DOHH2 (cell line): ENCODE results near the gene RAET1G.
"Not testable (repeated sequence)": the region's sequence is repeated elsewhere in the genome, so short reads cannot be mapped to it uniquely, and the experiment has no call there.

Experiments
- H3F3A ChIP-seq: fragments of 200-600 bp; sonication (generic), shearing (Covaris generic); 2 replicates; pipeline ENCODE4 v1.6.0; 2016; ENCODE audit warnings: antibody characterized with exemption, mild to moderate bottlenecking; ENCODE audit not compliant: control insufficient read depth, insufficient read depth
- H3K27ac ChIP-seq: fragments of 200-600 bp; sonication (generic); 2 replicates; pipeline ENCODE4 v1.5.1; 2014; ENCODE audit warnings: low read depth, mild to moderate bottlenecking, low read length, moderate library complexity
- H3K27me3 ChIP-seq: fragments of 200-600 bp; sonication (generic); 2 replicates; pipeline ENCODE4 v1.6.1; 2014; ENCODE audit warnings: mild to moderate bottlenecking, low read length, mixed read lengths; ENCODE audit not compliant: control insufficient read depth
- H3K36me3 ChIP-seq: fragments of 200-600 bp; sonication (generic); 2 replicates; pipeline ENCODE4 v1.6.1; 2014; ENCODE audit warnings: mild to moderate bottlenecking, low read length, moderate library complexity, mixed read lengths; ENCODE audit not compliant: control insufficient read depth
- H3K4me1 ChIP-seq: fragments of 200-600 bp; sonication (generic); 2 replicates; pipeline ENCODE4 v1.6.1; 2014; ENCODE audit warnings: mild to moderate bottlenecking, low read length, mixed read lengths; ENCODE audit not compliant: control insufficient read depth
- H3K4me2 ChIP-seq: fragments of 200-600 bp; sonication (generic); 2 replicates; pipeline ENCODE4 v1.6.0; 2014; ENCODE audit warnings: mild to moderate bottlenecking, low read length, moderate library complexity
- H3K4me3 ChIP-seq: fragments of 200-600 bp; sonication (generic); 2 replicates; pipeline ENCODE4 v1.5.1; 2014; ENCODE audit warnings: mild to moderate bottlenecking, low read length, mixed read lengths
- H3K79me2 ChIP-seq: fragments of 200-600 bp; sonication (generic); 2 replicates; pipeline ENCODE4 v1.6.1; 2014; ENCODE audit warnings: mild to moderate bottlenecking, low read length, mixed read lengths; ENCODE audit not compliant: control insufficient read depth
- H3K9me2 ChIP-seq: fragments of 200-600 bp; sonication (generic); replicated peaks from 2 replicates; pipeline ENCODE4 v1.6.1; 2014; ENCODE audit warnings: mild to moderate bottlenecking, low read length, mixed read lengths; ENCODE audit not compliant: control insufficient read depth
- H3K9me3 ChIP-seq: fragments of 200-600 bp; sonication (generic); 2 replicates; pipeline ENCODE4 v1.6.1; 2014; ENCODE audit warnings: antibody characterized with exemption, low read length, mixed read lengths; ENCODE audit not compliant: control insufficient read depth, insufficient read depth
- H4K20me1 ChIP-seq: fragments of 200-600 bp; sonication (generic); 2 replicates; pipeline ENCODE4 v1.6.0; 2014; ENCODE audit warnings: low read depth, mild to moderate bottlenecking, antibody characterized with exemption, low read length, moderate library complexity; ENCODE audit not compliant: control insufficient read depth, insufficient read depth
- EZH2phosphoT487 ChIP-seq: fragments of 200-600 bp; sonication (generic); IDR thresholded peaks from 2 replicates; pipeline ENCODE4 v1.6.1; 2017; ENCODE audit warnings: borderline replicate concordance, mild to moderate bottlenecking, antibody characterized with exemption, low read length, moderate library complexity, mixed read lengths
- TF ChIP-seq, protein P1 (sequence below): fragments of 200-600 bp; sonication (generic); IDR thresholded peaks from one replicate; pipeline ENCODE4 v1.5.1; 2014; ENCODE audit warnings: antibody characterized with exemption, mild to moderate bottlenecking, low read depth, low read length; ENCODE audit not compliant: poor library complexity, severe bottlenecking

The RAET1G gene

DNA sequence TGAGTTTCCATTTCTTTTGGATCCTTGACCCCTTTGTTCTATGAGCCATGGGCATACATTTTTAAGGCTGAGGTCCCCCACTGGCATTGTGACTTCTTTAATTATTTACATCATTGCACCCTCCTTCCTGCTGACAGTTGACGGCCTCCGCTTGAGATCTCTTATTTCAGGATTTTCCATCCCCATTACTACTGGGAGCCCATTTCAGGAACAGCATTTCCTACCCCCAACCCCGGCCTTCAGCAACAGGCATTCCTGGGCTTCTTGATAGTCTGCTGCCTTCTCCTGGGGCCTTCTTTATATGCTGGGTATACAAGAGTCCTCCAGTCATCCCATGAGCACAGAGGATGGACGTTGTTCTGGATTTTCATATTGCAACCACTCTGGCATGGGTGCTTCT lies 44.7 kb upstream of the RAET1G start:
- H3K27ac ChIP-seq = no peak overlapping the region
- TF ChIP-seq EZH2phosphoT487 = no peak
- TF ChIP-seq, protein P1, sequence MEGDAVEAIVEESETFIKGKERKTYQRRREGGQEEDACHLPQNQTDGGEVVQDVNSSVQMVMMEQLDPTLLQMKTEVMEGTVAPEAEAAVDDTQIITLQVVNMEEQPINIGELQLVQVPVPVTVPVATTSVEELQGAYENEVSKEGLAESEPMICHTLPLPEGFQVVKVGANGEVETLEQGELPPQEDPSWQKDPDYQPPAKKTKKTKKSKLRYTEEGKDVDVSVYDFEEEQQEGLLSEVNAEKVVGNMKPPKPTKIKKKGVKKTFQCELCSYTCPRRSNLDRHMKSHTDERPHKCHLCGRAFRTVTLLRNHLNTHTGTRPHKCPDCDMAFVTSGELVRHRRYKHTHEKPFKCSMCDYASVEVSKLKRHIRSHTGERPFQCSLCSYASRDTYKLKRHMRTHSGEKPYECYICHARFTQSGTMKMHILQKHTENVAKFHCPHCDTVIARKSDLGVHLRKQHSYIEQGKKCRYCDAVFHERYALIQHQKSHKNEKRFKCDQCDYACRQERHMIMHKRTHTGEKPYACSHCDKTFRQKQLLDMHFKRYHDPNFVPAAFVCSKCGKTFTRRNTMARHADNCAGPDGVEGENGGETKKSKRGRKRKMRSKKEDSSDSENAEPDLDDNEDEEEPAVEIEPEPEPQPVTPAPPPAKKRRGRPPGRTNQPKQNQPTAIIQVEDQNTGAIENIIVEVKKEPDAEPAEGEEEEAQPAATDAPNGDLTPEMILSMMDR = no peak
- H3K4me1 ChIP-seq = 0 out of 2 replicates have a peak, but pooled peaks cover 4% of the 10 kb centered on the region
- peaks cover 5% of the 10 kb centered on the region; the same call in 1 of the 2 replicates for H3K9me3 ChIP-seq
- H3K36me3 ChIP-seq = no peaks in the 10 kb centered on the region
- H3K4me3 ChIP-seq = no peak overlapping the region
- H3K9me2 ChIP-seq = no peaks in the 10 kb centered on the region
- H3K27me3 ChIP-seq = peaks cover 6% of the 10 kb centered on the region
- no peak overlapping the region for H3K4me2 ChIP-seq
- H4K20me1 ChIP-seq = no peaks in the 10 kb centered on the region
- no peaks in the 10 kb centered on the region for H3F3A ChIP-seq
- no peaks in the 10 kb centered on the region for H3K79me2 ChIP-seq

DNA sequence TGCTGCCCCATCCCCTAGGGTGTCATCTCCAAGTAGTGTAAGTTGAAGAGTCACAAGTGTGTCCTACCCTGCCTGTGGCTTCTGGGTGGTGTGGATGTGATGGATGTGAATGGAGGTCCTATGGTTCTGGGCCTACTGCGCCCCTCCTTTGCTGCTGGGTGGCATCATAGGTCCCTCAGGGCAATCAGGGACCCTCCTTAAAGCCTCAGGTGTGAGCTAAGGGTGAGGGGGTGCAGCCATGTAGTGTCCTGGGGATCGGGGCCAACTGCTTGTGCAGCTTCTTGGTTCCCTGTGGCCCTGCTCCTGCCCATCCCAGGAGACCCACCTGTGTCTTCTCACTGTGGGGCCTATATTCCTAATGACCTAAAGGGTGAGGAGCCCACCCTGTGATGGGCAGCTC lies 43.4 kb upstream of the RAET1G start:
- not testable (repeated sequence) for H4K20me1 ChIP-seq, H3K79me2 ChIP-seq, H3K27me3 ChIP-seq, H3K4me1 ChIP-seq, H3K4me3 ChIP-seq, H3K9me2 ChIP-seq, H3K36me3 ChIP-seq, H3F3A ChIP-seq, H3K4me2 ChIP-seq, H3K9me3 ChIP-seq, H3K27ac ChIP-seq

DNA sequence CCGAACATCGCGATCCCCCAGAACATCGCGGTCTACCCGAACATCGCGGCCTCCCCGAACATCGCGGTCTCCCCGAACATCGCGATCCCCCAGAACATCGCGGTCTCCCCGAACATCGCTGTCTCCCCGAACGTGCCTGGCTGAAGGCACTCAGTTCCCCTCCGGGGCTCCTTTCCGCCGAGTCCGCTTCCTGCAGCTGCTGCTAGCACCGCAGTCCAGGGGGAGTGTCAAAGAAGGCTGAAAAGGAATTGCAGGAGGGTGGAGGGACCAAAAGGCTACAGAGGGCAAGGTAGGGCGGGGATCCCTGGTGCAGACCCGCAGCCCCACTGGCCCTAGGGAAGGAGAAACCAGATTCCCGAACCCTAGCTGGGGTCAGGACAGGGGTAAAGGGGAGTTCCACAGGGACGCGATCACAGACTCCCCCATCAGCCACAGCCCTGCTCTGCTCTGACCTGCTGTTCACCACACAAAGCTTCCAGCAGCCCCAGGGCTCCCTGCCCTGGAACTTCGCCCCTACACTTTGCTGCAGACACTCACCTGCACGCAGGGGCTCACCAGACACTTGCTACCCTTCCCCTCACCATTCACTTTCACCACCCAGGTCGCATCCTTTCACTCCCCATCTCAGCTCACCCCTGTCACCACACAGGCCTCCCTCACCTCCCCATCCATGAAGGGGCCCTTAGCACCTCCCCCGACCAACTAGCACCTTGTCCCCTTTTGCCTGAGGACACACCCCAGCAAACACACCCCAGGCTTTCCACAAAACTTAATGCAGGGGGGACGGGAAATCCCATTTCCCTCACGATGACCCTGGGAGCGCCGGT lies 42.5 kb upstream of the RAET1G start:
- Histone ChIP-seq H3K9me3 (peaks cover 5% of the 10 kb centered on the region; the same call in 1 of the 2 replicates), H3K4me2 (no peak overlapping the region), H3K9me2 (no peaks in the 10 kb centered on the region), H3K4me1 (0 out of 2 replicates have a peak, but pooled peaks cover 4% of the 10 kb centered on the region), H3K27ac (no peak overlapping the region), H3K4me3 (no peak overlapping the region), H3K79me2 (no peaks in the 10 kb centered on the region), H4K20me1 (no peaks in the 10 kb centered on the region), H3K36me3 (no peaks in the 10 kb centered on the region), H3K27me3 (peaks cover 4% of the 10 kb centered on the region), H3F3A (no peaks in the 10 kb centered on the region)
- TF ChIP-seq EZH2phosphoT487 = no peak
- TF ChIP-seq, protein P1 = no peak
